ENCODE data around the gene RELN. TPM values are rescaled to one million over a fixed set of nuclear protein-coding genes. Genes with fewer than 3 reads are reported as not detected.

RELN gene
- total RNA-seq, 1 experiment from 2014 or later, result 0.02 TPM

DNA sequence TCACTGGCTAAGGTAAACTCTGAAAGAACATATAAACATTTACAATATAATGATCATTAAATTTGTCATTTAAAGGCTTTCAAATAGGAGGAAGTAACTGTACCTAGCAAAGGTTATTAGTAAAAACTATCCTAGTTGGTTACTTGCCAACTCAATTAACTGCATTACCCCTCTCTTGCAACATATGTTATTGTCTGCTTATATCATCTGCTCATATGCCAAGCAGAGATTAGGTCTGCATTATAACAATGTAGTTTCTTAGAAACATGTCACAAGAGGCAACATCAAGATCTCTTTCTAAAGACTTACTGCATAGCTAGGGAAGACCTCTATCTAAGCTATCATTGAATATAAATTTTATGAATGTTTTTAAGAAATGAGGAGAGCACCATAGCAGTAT lies 132.5 kb downstream of the RELN start:
- no peak overlapping the region for H2AK5ac ChIP-seq (ENCODE audit: insufficient read length, low read length)
- H2BK15ac ChIP-seq (ENCODE audit: low read depth, low read length), result no peak overlapping the region
- H3K56ac ChIP-seq (ENCODE audit: insufficient read length, low read depth, low read length), result no peak overlapping the region
- no peak overlapping the region for H3K14ac ChIP-seq (ENCODE audit: insufficient read depth, low read length)
- Mint-ChIP-seq H3K4me3 (no peak overlapping the region), H3K36me3 (ENCODE audit: insufficient read depth in 1 of 3, low read depth in 3 of 3) (no peaks in the 10 kb centered on the region), H3K27ac (no peak overlapping the region), H3K27me3 (ENCODE audit: low read depth) (no peaks in the 10 kb centered on the region), H3K4me1 (peaks cover 8 to 9% of the 10 kb centered on the region in 2 experiments), H3K9me3 (no peaks in the 10 kb centered on the region)
- H3K27me3 ChIP-seq (ENCODE audit: insufficient read depth, low read length), result no peaks in the 10 kb centered on the region
- H4K5ac ChIP-seq (ENCODE audit: insufficient read length, low read depth, low read length), result no peak overlapping the region
- no peaks in the 10 kb centered on the region for H3K79me2 ChIP-seq (ENCODE audit: insufficient read depth, low read length)
- H4K8ac ChIP-seq (replicated peaks; ENCODE audit: insufficient read length, low read depth, low read length), result no peak overlapping the region
- H3K9ac ChIP-seq (ENCODE audit: extremely low read depth, insufficient read length, low read length), result no peak overlapping the region
- H2BK12ac ChIP-seq (ENCODE audit: insufficient read length, low read depth, low read length), result no peak overlapping the region
- H3K9me3 ChIP-seq (ENCODE audit: control insufficient read depth, low read depth, low read length), result no peaks in the 10 kb centered on the region
- H2BK120ac ChIP-seq (ENCODE audit: low read depth, low read length, poor library complexity, severe bottlenecking), result no peak overlapping the region
- no peak overlapping the region for H2BK20ac ChIP-seq (ENCODE audit: low read depth, low read length, poor library complexity, severe bottlenecking)
- no peaks in the 10 kb centered on the region for H3K23me2 ChIP-seq (ENCODE audit: insufficient read length, low read depth, low read length, poor library complexity, severe bottlenecking)
- no peak overlapping the region for H3T11ph ChIP-seq (ENCODE audit: low read length)
- no peak for DNase-seq
- H3K4ac ChIP-seq (ENCODE audit: low read depth, low read length), result no peak overlapping the region
- H3K4me2 ChIP-seq (ENCODE audit: insufficient read depth, insufficient read length, low read length), result no peak overlapping the region
- TF ChIP-seq, protein P1, sequence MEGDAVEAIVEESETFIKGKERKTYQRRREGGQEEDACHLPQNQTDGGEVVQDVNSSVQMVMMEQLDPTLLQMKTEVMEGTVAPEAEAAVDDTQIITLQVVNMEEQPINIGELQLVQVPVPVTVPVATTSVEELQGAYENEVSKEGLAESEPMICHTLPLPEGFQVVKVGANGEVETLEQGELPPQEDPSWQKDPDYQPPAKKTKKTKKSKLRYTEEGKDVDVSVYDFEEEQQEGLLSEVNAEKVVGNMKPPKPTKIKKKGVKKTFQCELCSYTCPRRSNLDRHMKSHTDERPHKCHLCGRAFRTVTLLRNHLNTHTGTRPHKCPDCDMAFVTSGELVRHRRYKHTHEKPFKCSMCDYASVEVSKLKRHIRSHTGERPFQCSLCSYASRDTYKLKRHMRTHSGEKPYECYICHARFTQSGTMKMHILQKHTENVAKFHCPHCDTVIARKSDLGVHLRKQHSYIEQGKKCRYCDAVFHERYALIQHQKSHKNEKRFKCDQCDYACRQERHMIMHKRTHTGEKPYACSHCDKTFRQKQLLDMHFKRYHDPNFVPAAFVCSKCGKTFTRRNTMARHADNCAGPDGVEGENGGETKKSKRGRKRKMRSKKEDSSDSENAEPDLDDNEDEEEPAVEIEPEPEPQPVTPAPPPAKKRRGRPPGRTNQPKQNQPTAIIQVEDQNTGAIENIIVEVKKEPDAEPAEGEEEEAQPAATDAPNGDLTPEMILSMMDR (conservative IDR thresholded peaks at IDR 0.05), result no peak
- no peak overlapping the region for H4K91ac ChIP-seq (ENCODE audit: insufficient read length, low read depth, low read length)
- peaks cover 5% of the 10 kb centered on the region; the same call in 1 of the 2 replicates for H3K4me1 ChIP-seq (ENCODE audit: insufficient read depth, low read length)
- H2BK5ac ChIP-seq (ENCODE audit: insufficient read length, low read length), result no peak overlapping the region
- H4K20me1 ChIP-seq (ENCODE audit: control insufficient read depth, insufficient read depth, insufficient read length), result no peaks in the 10 kb centered on the region
- H3K27ac ChIP-seq (ENCODE audit: insufficient read length, low read depth, low read length), result no peak overlapping the region
- H2AFZ ChIP-seq (ENCODE audit: low read length), result no peak overlapping the region
- H3K79me1 ChIP-seq (ENCODE audit: insufficient read depth, low read depth, low read length, poor library complexity, severe bottlenecking), result no peaks in the 10 kb centered on the region
- H3K23ac ChIP-seq (ENCODE audit: insufficient read length, low read depth, low read length), result no peak overlapping the region
- H3K18ac ChIP-seq (ENCODE audit: insufficient read length, low read depth, low read length), result no peak overlapping the region

All from H9 (cell line).